ENCODE results near the gene TOB2. TPM values are rescaled to one million over a fixed set of nuclear protein-coding genes. Genes with fewer than 3 reads are reported as not detected.

Gene TOB2
- total and polyA plus RNA-seq, 9 of the 15 experiments (the other 6 are each of a cell fraction or from before 2014, with no cell fraction given) = 3.3 to 20.5 (median 7.3) TPM

DNA sequence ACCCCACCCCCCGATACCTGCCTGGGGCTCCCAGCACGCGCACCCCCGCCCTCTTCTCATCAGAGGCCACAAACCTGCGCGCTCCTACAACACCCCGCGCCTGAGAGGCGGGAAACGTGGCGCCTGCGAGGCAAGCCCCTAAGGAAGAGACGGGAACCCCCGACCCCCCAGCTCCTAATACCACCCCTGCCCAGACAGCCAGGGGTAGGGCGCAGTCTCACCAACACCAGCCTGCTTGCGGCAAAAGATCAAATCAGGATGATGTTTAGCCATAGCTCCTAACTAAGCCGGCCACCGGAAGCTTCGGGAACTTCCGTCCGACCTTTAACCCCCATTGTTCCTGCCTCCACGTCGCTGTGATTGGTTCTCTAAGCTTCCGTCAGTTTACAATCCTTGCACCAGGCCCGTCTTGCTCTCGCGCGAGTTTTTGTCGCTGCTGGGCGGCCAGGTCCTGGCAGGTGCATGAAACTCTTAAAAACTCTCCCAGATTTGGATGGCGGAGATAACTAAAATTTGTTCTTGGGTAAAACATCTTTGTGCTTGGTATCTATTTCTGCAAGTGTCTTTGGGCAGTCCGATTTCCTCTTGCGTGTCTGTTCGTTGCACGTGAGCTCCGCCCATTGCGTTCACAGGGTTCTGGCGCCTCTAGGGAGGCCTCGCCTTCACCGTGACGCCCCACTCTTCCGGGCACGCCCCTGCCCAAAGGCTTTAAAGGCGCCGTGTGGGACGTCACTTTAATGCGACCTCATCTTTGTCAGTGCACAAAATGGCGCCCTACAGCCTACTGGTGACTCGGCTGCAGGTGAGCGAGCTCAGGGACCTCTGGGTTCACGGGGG is 22.0 kb upstream of the TOB2 start, which contains the start of the genes ACO2 and PHF5A (continued):
- TF ChIP-seq, protein P1, sequence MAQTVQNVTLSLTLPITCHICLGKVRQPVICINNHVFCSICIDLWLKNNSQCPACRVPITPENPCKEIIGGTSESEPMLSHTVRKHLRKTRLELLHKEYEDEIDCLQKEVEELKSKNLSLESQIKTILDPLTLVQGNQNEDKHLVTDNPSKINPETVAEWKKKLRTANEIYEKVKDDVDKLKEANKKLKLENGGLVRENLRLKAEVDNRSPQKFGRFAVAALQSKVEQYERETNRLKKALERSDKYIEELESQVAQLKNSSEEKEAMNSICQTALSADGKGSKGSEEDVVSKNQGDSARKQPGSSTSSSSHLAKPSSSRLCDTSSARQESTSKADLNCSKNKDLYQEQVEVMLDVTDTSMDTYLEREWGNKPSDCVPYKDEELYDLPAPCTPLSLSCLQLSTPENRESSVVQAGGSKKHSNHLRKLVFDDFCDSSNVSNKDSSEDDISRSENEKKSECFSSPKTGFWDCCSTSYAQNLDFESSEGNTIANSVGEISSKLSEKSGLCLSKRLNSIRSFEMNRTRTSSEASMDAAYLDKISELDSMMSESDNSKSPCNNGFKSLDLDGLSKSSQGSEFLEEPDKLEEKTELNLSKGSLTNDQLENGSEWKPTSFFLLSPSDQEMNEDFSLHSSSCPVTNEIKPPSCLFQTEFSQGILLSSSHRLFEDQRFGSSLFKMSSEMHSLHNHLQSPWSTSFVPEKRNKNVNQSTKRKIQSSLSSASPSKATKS (CRISPR knock-in tag; IDR thresholded peaks at IDR 0.05) = no peak
- peak; percentile 60; the same call in 1 of the 2 replicates for TF ChIP-seq RAD51 (IDR thresholded peaks at IDR 0.05; ENCODE audit: borderline replicate concordance, low read depth)
- peak; percentile 87 for TF ChIP-seq TAF7 (tag; IDR thresholded peaks at IDR 0.05)
- no peak for TF ChIP-seq ZNF3 (CRISPR knock-in tag; IDR thresholded peaks at IDR 0.05)
- TF ChIP-seq TBL1XR1 (IDR thresholded peaks at IDR 0.05; ENCODE audit: low read length in 2 of 2) = no peak; a peak in 1 of 4 replicates
- peak; percentile 61; the same call in 1 of the 2 replicates for TF ChIP-seq PHF8 (IDR thresholded peaks at IDR 0.05; ENCODE audit: borderline replicate concordance, low read length)
- 0 out of 2 replicates have a peak, but pooled peaks have one; percentile 39 for TF ChIP-seq NBN (IDR thresholded peaks at IDR 0.05; ENCODE audit: low read depth)
- peak; percentile 24; the same call in 1 of the 2 replicates for TF ChIP-seq SPI1 (IDR thresholded peaks at IDR 0.05; ENCODE audit: borderline replicate concordance, low read depth, low read length)
- TF ChIP-seq CREM (IDR thresholded peaks at IDR 0.05; ENCODE audit: low read depth) = peak; percentile 99
- peak; percentile 97 for TF ChIP-seq BHLHE40 (IDR thresholded peaks at IDR 0.05; ENCODE audit: low read length)
- TF ChIP-seq EGR1 (conservative IDR thresholded peaks at IDR 0.05) = no peak
- 0 out of 4 replicates have a peak, but pooled peaks of 1 of the 2 experiments have one; percentile 32 for TF ChIP-seq SIX5 (IDR thresholded peaks at IDR 0.05; ENCODE audit: borderline replicate concordance in 1 of 2, insufficient read depth in 1 of 2, low read depth in 1 of 2, low read length in 2 of 2)
- TF ChIP-seq, protein P2, sequence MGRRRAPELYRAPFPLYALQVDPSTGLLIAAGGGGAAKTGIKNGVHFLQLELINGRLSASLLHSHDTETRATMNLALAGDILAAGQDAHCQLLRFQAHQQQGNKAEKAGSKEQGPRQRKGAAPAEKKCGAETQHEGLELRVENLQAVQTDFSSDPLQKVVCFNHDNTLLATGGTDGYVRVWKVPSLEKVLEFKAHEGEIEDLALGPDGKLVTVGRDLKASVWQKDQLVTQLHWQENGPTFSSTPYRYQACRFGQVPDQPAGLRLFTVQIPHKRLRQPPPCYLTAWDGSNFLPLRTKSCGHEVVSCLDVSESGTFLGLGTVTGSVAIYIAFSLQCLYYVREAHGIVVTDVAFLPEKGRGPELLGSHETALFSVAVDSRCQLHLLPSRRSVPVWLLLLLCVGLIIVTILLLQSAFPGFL (CRISPR knock-in tag; IDR thresholded peaks at IDR 0.05) = peak; percentile 97
- TF ChIP-seq DDX20 (tag; IDR thresholded peaks at IDR 0.05; ENCODE audit: low read depth) = no peak
- peak; percentile 98 for TF ChIP-seq NR2C1 (IDR thresholded peaks at IDR 0.05)
- TF ChIP-seq NR2C1 (tag; IDR thresholded peaks at IDR 0.05) = peak; percentile 98
- TF ChIP-seq, protein P3, sequence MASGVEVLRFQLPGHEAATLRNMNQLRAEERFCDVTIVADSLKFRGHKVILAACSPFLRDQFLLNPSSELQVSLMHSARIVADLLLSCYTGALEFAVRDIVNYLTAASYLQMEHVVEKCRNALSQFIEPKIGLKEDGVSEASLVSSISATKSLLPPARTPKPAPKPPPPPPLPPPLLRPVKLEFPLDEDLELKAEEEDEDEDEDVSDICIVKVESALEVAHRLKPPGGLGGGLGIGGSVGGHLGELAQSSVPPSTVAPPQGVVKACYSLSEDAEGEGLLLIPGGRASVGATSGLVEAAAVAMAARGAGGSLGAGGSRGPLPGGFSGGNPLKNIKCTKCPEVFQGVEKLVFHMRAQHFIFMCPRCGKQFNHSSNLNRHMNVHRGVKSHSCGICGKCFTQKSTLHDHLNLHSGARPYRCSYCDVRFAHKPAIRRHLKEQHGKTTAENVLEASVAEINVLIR (CRISPR knock-in tag; IDR thresholded peaks at IDR 0.05) = peak; percentile 92
- no peak for TF ChIP-seq CBFA2T2 (conservative IDR thresholded peaks at IDR 0.05)
- TF ChIP-seq, protein P4, sequence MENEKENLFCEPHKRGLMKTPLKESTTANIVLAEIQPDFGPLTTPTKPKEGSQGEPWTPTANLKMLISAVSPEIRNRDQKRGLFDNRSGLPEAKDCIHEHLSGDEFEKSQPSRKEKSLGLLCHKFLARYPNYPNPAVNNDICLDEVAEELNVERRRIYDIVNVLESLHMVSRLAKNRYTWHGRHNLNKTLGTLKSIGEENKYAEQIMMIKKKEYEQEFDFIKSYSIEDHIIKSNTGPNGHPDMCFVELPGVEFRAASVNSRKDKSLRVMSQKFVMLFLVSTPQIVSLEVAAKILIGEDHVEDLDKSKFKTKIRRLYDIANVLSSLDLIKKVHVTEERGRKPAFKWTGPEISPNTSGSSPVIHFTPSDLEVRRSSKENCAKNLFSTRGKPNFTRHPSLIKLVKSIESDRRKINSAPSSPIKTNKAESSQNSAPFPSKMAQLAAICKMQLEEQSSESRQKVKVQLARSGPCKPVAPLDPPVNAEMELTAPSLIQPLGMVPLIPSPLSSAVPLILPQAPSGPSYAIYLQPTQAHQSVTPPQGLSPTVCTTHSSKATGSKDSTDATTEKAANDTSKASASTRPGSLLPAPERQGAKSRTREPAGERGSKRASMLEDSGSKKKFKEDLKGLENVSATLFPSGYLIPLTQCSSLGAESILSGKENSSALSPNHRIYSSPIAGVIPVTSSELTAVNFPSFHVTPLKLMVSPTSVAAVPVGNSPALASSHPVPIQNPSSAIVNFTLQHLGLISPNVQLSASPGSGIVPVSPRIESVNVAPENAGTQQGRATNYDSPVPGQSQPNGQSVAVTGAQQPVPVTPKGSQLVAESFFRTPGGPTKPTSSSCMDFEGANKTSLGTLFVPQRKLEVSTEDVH (IDR thresholded peaks at IDR 0.05; ENCODE audit: low read depth, partially characterized antibody) = peak; percentile 74
- no peak for TF ChIP-seq MIER1 (IDR thresholded peaks at IDR 0.05; ENCODE audit: low read depth)

Measured in K562 (cell line).